ENCODE measurements around the gene MAP10.
"Not testable (repeated sequence)": the region's sequence is repeated elsewhere in the genome, so short reads cannot be mapped to it uniquely, and the experiment has no call there.

Gene MAP10

DNA sequence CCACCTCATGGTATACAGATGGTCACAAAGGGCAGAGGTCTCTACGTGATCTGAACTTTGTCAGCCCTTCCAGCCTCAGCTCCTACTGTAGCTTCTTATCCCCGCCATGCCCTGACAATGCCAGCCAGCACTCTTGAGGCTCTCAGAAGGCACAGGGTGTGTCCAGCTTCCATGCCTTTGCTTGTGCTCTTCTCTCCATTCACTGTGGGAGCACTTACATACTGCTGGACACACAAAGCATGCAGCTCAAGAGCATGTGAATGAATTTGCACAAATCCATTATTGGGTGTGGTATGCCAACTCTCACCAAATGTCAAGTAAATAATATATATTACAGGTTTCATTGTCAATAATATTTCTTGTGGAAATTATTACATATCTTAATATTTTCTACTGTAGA is 36.4 kb upstream of the MAP10 start:
- TF ChIP-seq, protein P1, sequence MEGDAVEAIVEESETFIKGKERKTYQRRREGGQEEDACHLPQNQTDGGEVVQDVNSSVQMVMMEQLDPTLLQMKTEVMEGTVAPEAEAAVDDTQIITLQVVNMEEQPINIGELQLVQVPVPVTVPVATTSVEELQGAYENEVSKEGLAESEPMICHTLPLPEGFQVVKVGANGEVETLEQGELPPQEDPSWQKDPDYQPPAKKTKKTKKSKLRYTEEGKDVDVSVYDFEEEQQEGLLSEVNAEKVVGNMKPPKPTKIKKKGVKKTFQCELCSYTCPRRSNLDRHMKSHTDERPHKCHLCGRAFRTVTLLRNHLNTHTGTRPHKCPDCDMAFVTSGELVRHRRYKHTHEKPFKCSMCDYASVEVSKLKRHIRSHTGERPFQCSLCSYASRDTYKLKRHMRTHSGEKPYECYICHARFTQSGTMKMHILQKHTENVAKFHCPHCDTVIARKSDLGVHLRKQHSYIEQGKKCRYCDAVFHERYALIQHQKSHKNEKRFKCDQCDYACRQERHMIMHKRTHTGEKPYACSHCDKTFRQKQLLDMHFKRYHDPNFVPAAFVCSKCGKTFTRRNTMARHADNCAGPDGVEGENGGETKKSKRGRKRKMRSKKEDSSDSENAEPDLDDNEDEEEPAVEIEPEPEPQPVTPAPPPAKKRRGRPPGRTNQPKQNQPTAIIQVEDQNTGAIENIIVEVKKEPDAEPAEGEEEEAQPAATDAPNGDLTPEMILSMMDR (conservative IDR thresholded peaks at IDR 0.05) = no peak
- H3K27ac ChIP-seq = no peak overlapping the region; the same call in 1 of the 2 replicates

DNA sequence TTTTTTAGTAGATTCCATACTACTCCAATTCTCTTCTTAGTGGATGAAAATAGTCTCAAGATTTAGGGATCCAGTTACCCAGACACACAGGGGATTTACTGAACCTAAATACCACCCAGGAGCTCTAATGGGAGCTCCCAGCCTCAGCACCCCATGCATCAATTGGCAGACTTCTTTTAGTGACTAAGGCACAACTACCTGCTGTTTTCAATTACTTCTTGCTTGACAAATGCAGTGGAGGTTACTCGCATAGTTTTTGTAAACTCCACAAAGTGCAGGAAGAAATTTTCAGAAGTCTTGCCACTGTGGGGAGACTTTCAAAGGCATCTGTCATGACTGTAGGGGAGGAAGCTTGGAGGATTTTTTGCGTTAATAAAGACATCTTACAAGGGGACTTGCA is 35.5 kb upstream of the MAP10 start:
- H3K27ac ChIP-seq = no peak overlapping the region
- TF ChIP-seq, protein P1 (conservative IDR thresholded peaks at IDR 0.05) = no peak

DNA sequence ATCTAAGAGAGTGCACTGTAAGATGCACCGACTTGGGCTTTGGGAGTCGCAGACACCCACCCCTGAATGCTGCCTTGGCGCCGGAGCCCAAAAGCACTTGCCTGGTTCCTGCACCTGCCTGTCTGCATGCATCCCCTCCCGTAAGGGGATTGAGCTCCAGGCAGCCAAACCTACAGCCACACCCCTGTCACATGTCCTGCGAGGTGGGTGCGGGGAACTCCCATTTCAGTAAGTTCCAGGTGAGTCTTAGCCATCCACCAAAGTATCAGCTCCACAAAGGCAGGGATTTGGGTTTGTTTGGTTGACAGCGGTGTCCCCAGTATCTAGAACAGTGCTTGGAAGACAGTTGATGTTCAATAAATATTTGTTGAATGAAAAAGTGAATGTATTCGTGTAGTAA is 31.5 kb upstream of the MAP10 start:
- TF ChIP-seq, protein P1 (conservative IDR thresholded peaks at IDR 0.05) = no peak
- H3K27ac ChIP-seq = no peak overlapping the region

DNA sequence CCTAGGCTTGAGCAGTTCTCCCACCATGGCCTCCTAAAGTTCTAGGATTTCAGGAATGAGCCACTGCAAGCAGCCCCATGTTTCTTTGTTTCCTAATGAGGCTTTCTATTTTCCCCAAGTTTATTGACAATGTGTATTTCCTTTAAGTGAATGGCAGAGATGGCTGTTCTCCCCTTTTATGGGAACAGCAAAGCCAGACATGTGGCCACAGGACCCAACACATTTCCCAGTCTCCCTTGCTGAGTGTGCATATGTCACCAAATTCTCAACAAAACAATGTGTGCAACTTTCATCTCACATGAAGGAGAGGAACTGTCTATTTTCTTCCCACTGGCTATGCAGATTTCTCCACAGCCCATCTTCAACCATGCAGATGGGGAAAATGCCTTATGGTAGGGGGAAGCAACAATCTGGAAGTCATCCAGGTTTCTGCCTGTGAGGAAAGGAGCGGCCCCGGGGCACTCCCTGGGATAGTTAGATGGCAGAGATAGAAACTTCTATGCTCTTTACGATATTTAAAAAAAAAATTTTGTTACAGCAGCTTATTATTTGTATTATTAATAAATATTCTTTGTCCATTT is 28.6 kb upstream of the MAP10 start:
- TF ChIP-seq, protein P1 (conservative IDR thresholded peaks at IDR 0.05) = no peak
- 0 out of 2 replicates have a peak overlapping the region, but pooled peaks have one; percentile 5 for H3K27ac ChIP-seq

DNA sequence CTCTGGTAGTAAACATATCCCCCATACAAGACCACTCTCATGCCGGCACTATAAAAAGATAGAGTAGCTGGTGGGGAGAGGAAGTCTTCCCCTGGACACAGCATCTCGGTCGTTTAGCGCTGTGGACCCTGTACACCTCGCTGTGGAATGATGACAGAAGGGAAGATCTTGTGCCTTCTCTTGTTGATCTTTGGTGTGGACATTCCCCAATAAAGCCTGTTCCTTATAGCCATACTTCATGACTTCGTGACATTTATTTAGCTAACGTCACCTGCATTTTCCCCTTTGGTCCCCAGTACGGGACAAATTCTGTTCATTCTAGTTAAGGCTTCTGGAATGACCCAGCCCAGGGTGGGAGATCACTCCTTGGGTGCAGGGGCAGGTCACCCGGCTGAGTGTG is 24.9 kb upstream of the MAP10 start:
- no peak overlapping the region for H3K27ac ChIP-seq
- TF ChIP-seq, protein P1 (conservative IDR thresholded peaks at IDR 0.05) = no peak

DNA sequence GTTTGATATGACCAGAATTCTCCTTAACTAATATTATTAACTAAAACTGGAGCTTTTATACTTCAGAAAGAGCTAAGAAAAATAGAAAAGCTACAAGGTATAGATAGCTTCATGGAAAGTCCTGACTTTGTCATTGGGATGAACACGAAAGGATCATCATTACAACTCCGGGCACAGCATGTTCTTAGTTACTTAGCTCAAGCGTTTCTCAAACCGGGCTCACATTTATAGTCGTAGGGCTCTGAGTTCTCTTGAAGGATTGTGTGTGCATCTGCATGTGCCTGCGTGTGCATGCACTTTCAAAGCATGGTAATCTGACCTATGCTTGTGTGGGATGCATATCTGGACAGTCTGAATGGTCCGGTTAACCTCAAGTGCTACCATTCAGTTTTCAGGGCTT is 20.4 kb upstream of the MAP10 start:
- no peak overlapping the region for H3K27ac ChIP-seq
- TF ChIP-seq, protein P1 (conservative IDR thresholded peaks at IDR 0.05) = no peak

DNA sequence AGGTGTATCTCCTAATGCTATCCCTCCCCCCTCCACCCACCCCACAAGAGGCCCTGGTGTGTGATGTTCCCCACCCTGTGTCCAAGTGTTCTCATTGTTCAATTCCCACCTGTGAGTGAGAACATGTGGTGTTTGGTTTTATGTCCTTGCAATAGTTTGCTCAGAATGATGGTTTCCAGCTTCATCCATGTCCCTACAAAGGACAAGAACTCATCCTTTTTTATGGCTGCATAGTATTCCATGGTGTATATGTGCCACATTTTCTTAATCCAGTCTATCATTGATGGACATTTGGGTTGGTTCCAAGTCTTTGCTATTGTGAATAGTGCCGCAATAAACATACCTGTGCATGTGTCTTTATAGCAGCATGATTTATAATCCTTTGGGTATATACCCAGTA is 19.6 kb upstream of the MAP10 start:
- not testable (repeated sequence) for H3K27ac ChIP-seq

DNA sequence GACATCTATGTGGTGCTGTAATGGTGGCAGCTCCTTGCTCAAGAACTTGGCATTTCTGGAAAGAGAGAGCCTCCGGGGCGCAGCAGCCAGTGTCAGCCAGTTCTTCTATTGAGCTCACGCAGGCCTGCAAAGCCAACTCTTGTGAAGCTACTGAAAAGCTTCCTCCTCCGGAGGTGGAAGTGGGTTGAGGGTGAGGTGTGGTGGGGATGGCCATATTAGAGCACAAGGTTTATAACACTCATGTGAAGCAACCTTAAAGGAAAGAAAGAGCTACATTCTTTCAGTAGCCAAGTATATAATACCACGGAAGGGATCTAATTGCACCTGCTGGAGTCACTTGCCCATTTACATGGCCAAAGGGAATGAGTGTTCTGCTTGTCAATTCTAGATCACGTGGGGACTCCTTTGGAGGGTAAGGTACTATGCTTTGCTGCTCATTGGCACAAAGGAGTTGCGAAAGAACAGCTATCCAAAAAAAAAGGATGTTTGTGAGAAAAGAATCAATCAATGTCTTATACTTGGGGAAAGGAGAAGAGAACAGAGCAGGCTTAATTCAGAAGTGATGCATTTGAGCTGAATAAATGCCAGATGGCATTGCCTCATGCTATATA is 18.3 kb upstream of the MAP10 start:
- TF ChIP-seq, protein P1 (conservative IDR thresholded peaks at IDR 0.05) = no peak

More for the DNA sequence above, 18.3 kb upstream of the MAP10 start:
- no peak overlapping the region for H3K27ac ChIP-seq

All from VCaP (cell line).